GM12891 (cell line): Measurements from ENCODE around the gene DIO2.

ENCODE experiments used
- POLR2A ChIP-seq: IDR thresholded peaks from 2 replicates; pipeline ENCODE4 v1.6.1; 2011; ENCODE audit warnings: low read depth, low read length, control low read depth
- POLR2AphosphoS5 ChIP-seq: IDR thresholded peaks from 2 replicates; pipeline ENCODE4 v1.6.1; 2011; ENCODE audit warnings: low read depth, low read length, control low read depth
- POU2F2 ChIP-seq: IDR thresholded peaks from 2 replicates; pipeline ENCODE4 v1.6.1; 2011; ENCODE audit warnings: low read depth, mild to moderate bottlenecking, control low read depth, low read length, moderate library complexity
- SPI1 ChIP-seq: IDR thresholded peaks from 2 replicates; pipeline ENCODE4 v1.6.1; 2011; ENCODE audit warnings: low read depth, low read length, control low read depth
- TAF1 ChIP-seq: IDR thresholded peaks from 2 replicates; pipeline ENCODE4 v1.6.1; 2011; ENCODE audit warnings: low read depth, low read length, control low read depth

- no peak for TF ChIP-seq POLR2AphosphoS5
- TF ChIP-seq POLR2A, result no peak
- TF ChIP-seq TAF1, result no peak
- no peak for TF ChIP-seq POU2F2
- TF ChIP-seq SPI1, result no peak
Observed at GRCh38 chr14:80186301-80186800, 25.0 kb downstream of the DIO2 start.
